Erythroblast (primary cell): ENCODE results near the gene RAB8A.
A peak's percentile ranks its signal among the peaks of the same experiment; 100 is the strongest.

Source experiments
- GATA1 ChIP-seq: IDR thresholded peaks from 2 replicates; pipeline ENCODE4 v1.6.1; 2011; ENCODE audit warnings: low read depth, mild to moderate bottlenecking, control low read depth, low read length, moderate library complexity
- POLR2A ChIP-seq: IDR thresholded peaks from 2 replicates; pipeline ENCODE4 v1.6.1; 2011; ENCODE audit warnings: mild to moderate bottlenecking, low read length

DNA sequence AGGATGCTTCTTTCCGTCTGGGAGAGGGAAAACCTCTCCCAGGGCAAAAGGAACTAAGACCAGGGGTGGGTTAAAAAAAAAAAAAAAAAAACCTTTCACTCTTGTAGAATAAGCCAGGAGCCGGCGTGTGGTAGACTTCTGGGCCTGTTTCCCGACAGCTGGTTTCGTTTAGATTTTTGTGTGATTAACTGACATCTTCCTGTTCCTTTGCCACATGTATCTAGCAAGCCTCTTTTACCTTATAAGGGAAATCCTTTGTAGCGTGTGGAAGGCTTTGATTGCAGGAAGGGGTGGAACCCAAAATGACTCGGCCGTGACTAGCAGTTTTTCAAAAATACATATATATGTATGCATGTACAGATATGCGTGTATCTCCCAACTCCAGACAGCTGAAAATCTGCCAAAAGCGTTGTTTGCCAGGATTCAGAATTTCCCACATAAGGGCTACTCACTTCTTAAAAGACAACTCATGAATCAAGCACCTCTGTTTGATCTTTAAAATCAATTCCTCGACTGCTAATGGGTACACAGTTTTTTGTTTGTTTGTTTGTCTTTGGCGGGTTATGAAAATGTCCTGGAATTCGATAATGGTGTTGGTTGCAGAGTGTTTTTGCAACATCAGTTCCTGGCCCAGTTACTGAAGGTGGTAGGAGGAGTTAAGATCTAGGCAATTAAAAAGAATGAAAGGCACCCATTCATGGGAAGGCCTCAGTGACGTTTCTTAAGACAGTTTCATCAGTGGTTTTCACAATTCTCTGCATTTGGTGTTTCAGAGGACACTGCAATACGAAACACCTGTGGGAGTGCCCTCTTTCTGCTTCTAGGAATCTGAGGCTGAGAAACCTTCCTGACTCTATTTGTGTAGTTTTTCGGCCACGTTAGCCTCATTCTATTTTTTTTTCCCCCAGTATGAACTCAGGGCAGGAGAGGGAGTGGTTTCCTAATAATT is 32.7 kb upstream of the RAB8A start:
- TF ChIP-seq POLR2A (peak; percentile 55), GATA1 (no peak)
